ENCODE data around the gene RPL36.
"Not testable (repeated sequence)": the region's sequence is repeated elsewhere in the genome, so short reads cannot be mapped to it uniquely, and the experiment has no call there.

Gene RPL36

DNA sequence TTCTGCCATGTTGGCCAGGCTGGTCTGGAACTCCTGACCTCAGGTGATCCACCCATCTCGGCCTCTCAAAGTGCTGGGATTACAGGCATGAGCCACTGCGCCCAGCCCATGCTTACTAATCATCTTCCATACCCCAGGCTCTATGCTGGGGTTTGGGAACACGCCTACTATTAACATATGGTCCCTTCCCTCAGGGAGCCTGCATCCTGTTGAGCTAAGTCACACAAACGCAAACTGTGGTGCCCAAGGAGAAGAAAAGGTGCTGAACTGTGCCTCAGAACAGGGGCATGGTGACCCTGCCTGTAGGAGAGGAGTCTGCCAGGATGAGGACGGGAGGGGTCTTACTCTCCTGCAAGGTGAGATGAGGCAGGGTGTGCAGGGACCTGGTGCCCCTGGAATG is 15.4 kb upstream of the RPL36 start:
- no peak for DNase-seq

DNA sequence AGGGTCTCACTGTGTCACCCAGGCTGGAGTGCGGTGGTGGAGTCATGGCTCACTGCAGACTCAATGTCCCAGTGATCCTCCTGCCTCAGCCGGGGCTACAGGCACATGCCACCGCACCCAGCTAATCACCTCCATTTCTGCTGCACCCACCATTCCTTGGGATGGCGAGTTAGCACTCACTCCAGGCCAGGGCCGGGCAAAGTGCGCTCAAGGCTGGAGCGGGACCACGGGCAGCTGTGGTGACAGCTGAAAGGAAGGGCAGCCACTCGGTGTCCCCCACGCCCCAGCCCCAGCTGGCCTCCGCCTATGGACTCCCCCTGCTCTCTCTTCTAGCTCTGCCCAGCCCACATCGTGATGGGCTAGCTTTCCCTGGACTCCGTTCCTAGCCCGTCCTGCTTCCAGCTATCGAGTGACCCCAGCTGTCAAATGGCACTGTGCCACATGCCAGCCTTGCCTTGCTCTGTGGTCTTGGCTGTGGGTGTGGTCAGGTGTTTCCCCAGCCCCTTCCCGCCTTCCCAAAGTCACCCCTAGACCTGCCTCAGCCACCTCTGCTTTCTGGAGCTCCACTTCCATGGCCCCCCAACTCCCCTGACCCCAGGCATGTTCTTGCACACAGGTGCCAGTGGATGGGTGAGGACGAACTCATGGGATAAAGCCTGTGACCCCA is 13.9 kb upstream of the RPL36 start:
- DNase-seq, result no peak

DNA sequence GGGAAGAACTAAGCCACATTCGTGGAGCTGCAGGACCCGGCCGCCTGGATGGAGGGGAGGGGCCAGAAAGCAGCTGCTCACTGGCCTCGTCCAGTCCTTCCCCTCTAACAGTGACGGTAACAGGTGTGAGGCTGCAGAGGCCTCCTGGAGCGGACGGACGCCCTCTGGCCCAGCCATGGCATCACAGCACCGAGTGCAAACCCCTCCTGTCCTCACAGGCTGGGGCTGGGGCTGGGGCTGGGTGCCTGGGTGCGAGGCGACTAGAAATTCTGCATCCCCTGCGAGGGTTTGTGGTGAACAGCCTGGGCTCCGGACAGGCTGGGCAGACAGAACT is 13.4 kb upstream of the RPL36 start:
- no peak for DNase-seq

DNA sequence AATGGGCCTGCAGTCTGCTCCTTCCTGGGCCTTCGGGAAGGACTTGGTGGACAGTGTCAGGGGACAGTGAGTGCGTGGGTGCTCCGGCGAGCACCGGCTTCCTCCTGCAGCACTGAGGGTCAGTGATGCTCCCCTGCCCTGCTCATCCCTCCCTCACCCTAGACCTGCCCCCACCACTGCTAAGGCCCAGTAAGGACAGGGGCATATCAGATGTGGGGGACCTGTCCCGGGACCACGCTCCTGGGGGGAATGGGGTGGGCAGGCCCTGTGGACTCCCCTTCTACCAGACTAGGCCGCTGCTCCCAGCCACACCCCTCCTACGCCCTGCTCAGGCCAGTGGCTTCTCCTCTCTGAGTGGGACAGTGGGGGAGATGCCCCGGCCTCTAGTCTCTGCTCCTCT is 13.0 kb upstream of the RPL36 start:
- DNase-seq, result no peak

DNA sequence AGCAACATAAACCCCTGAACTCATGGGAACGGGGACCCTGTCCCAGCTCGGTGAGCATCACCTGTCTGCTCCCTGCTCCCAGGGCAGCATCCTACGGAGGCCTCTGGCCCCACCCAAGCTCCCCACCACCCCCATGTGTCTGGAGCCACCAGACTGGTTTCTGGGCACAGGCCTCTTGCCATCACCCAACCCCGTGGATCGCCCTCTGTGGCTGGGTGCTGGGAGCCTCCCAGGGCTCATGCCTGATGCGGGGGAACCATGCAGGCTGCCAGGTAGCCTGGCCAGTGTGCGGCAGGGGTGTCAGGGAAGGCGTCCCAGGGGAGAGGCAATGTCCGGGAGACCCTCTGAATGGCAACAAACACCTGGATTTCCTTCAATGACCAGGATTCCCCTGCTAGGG is 12.5 kb upstream of the RPL36 start:
- DNase-seq, result no peak

DNA sequence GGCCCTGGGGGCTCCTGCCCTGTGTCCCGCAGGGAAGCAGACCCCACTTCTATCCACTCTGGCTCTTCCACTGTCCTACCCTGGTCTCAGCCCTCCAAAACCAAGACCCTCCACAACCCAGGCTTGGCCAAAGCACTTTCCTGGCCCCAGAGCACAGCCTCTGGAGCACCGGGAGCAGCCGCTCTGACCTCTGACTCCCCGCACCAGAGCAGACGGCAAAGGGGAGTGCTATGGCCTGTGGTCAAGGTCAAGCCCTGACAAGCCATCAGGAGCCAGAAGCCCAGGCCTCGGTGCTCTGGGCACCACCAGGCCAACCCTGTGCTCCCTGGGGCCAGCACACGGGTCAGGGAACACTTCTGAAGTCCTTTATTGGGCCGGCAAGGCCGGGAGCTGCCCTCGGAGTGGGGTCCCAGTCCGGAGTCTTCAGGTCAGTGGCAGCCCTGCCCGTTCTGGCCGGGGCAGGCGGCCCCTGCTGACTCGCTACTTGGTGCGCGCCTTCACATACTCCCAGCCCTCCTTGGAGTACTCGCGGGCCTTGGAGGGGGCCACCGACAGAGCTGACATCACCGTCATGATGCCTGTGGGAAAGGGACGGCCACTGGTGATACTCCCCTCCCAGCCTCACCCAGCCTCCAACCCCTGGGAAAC is 11.9 kb upstream of the RPL36 start:
- DNase-seq, result no peak

DNA sequence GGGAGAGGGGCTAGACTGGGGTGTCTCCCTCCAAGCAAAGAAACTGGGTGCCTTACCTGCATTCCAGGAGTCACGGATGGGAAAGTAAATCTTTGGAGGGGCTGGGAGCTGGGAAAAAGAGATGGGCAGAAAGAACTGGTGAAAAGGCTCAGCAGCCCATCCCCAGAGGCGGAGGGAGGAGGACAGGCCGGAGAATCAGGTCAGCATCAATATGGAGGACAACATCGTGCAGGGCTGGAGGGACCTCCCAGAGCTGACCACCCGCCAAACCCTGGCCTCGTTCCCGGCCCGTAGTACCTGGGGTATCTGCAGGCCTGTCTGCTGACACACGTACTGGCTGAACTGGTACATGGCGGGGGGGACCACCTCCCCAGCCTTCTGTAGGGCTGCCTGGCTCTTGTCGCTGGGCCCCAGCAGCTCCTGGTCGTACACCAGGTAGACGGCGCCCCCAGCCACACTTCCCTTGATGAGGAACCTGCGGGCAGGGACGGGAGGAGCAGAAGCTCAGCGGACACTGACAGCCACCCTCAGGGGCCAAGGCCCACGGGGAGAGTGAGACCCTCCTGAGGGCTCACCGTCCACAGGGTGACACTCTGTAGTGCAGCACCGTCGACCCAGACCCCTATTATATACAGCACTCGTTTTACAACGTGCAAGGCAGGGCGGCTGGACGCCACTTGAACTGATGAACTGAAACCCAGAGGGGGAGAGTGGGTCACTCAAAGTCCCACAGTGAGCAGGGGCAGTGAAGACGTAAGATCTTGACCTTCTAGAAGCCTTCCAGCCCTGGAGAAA is 10.6 kb upstream of the RPL36 start:
- peak in 2 of 4 experiments; percentile 13 to 31 for DNase-seq

DNA sequence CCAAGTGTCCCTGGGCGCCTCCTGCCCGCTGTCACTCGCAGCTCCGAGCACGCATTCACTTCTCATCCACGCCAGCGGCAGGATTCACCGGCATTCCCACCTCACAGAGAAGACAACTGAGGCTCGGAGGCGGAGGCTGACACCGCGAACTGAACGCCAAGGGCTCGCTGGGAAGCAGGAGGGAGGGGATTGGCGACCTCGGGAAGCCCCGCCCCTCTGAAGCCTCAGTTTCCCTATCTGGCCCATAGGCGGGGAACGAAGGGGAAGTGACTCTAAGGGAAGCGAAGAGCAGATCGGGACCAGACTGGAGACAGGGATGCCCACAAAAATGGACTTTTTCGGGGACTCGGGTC is 10.0 kb upstream of the RPL36 start:
- DNase-seq, result peak; percentile 17 to 58 (median 34)

DNA sequence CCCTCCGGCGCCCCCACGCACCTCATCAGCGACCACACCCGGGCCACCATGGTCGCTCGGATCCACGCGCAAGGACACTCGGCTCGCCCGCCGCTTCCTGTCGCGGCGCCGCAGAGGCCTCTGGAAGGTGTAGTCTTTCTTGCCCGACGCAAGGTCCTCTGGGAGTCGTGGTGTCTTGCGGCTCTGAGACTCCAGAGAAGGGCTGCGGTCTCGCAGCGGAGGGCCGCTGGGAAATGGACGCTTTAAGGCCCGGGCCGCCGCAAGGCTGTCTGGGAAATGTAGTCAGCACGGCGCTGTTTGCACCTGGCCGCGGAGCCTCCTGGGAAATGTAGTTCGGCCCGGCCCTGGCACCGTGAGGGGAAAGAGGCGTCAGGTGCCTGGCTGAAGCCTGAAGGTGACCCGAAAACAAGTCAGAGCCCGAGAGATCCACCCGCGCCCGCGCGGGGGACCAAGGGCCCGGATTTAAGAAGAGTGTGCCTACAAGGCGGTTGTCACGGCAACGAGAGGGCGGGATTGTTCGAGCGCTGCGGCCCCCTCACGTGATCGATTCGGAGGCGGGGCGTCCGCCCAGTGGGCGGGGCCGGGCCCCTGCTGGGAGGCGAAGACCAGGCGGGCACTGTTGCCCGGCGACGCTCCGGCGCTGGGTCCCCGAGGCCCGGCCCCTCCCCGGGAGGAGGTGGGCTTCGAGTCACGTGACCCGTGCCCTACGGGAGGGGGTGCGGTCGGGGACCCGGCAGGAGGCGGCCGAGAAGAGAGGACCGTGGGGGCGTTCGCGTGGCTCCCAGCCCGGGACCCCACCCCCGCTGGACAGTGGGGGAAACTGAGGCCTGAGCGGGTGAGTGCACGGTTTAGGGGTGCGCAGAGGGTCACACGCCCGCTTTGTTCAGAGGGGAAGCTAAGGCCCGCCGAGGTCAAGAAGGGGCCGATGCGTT is 9.4 kb upstream of the RPL36 start, which contains the start of the genes HSD11B1L and MICOS13:
Gene HSD11B1L, plus strand, starts transcription at position 591 of the 932 bp plus-strand sequence. CDS start 3,806 bp downstream, outside the sequence.
Gene MICOS13, minus strand, starts transcription at position 80 of the 932 bp plus-strand sequence. Its CDS starts 30 bp downstream, at position 50.
- peak; percentile 99 for DNase-seq

DNA sequence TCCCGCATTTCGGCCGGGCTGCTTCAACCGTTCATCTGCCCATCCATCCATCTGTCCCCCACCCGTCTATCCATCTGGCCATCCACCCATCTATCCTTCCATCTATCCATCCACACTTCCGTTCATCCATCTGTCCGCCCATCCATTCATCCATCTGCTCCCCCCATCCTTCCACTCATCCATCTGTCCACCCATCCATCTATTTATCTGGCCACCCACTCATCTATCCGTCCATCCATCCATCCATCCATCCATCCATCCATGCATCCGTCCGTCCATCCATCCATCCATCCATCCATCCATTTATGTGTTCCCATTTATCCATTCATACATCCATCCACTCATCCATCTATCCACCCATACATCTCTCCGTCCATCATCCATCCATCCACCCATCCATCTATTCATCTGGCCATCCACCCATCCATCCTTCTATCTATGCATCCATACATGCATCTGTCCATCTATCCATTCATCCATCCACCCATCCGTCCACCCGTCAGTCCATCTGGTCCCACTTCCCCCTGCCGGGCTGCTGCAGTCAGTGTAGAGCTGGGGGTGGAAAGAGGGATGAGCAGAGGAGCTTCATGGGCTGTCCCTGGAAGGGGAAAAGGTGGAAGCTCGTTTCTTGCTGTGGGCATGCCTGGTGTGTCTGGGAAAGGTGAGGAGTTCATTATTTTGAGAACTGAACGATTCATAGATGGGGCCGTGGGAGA is 8.5 kb upstream of the RPL36 start:
- no peak for DNase-seq

DNA sequence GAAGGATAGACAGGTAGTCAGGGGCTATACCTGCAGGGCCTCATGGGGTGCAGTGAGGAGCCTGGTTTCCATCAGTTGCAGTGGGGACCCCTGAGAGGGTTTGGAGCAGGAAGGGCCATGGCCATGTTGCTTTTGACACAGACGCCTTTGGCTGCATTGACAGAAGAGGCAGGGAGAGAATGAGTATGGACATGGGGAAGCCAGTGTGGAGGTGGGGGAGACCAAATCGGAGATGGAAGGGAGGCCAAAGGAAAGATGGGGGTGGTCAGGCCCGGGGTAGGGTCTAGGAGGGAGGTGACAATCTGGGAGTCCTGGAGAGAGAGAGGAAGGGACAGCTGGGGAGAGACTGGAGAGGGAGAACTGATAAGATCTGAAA is 8.0 kb upstream of the RPL36 start:
- DNase-seq, result no peak

DNA sequence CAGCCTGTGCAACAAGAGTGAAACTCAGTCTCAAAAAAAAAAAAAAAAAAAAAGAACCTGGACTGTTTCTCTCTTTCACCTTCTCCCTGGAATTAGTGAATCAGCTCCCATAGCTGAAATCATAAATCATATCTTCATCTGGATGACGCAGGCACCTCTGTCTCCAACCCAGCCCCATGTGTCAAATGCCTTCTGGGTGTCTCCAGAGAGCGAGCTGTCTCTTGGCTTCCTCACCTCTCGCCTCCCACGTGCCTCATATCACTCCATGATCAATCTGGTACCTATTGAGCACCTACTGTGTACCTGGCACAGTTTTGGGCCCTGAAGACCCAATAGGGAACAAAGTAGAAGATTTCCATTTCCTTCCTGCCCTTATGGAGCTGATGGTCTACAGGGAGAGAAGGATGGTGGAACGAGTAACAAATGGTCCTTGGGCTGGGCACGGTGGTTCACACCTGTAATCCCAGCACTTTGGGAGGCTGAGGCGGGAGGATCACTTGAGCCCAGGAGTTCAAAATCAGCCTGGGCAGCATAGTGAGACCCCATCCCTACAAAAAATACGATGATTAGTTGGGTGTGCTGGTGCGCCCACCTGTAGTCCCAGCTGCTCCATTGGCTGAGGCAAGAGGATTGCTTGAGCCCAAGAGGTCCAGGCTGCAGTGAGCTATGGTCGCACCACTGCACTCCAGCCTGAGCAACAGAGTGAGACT is 6.8 kb upstream of the RPL36 start:
- no peak for DNase-seq

DNA sequence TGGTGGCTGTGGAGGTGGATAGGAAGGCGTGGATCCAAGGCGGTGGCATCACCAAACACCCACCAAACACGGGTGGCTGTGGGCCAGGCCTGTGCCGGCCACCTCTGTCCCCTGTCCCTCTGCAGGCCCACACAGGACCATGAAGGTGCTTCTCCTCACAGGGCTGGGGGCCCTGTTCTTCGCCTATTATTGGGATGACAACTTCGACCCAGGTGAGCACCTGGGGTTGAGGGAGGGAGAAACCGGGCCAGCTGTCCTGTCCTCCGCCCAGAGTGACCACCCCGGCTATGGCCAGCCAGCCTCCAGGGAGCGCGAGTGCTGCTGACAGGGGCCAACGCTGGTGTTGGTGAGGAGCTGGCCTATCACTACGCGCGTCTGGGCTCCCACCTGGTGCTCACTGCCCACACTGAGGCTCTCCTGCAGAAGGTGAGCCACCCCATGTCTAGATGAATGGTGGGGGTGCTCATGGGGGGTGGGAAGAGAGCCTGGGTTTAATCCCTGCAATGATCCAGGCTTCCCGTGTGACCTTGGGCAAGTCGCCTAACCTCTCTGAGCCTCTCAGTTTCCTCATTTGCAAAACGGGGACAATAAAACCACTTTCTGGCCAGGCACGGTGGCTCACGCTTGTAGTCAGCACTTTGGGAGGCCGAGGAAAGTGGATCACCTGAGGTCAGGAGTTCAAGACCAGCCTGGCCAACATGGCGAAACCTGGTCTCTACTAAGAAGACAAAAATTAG is 5.2 kb upstream of the RPL36 start:
- DNase-seq, result no peak

DNA sequence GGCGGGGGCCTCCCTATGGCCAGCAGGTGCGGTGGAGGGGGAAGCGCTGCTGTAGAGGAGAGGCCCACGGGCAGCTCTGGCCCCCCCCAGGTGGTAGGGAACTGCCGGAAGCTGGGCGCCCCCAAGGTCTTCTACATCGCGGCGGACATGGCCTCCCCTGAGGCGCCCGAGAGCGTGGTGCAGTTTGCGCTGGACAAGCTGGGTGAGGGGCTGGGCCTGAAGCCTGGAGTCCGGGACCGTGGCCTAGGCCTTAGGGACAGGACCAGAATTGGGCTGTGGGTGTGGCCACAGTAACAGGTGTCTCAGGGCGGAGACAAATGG is 3.8 kb upstream of the RPL36 start:
- DNase-seq, result no peak

DNA sequence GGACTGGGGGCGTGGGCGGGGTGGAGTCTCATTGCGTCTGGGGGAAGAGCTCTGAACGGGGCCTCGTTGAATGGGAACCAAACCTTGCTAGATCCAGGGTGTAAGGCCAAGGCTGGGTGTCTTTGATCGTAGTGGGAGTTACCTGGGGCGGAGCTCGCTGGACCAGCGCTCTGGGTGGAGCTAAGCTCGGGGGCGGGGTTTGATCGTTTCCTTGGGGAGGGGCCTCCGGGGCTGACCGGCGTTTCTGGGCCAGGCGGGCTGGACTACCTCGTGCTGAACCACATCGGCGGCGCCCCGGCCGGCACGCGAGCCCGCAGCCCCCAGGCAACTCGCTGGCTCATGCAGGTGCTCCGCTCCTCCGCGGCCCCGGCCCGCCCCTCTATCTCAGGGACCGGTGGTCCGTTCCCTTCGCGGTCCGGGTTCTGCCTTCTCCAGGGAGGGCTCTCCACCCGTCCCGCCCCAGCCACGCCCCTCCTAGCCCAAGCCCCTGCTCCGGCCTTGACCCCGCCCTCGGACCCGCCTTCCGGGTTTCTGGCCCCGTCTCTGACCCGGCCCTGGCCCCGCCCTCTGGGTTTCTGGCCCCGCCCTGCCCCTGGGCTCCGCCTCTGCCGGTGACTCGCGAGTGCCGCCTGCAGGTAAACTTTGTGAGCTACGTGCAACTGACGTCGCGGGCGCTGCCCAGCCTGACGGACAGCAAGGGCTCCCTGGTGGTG is 3.3 kb upstream of the RPL36 start:
- peak; percentile 98 to 100 (median 100) for DNase-seq

DNA sequence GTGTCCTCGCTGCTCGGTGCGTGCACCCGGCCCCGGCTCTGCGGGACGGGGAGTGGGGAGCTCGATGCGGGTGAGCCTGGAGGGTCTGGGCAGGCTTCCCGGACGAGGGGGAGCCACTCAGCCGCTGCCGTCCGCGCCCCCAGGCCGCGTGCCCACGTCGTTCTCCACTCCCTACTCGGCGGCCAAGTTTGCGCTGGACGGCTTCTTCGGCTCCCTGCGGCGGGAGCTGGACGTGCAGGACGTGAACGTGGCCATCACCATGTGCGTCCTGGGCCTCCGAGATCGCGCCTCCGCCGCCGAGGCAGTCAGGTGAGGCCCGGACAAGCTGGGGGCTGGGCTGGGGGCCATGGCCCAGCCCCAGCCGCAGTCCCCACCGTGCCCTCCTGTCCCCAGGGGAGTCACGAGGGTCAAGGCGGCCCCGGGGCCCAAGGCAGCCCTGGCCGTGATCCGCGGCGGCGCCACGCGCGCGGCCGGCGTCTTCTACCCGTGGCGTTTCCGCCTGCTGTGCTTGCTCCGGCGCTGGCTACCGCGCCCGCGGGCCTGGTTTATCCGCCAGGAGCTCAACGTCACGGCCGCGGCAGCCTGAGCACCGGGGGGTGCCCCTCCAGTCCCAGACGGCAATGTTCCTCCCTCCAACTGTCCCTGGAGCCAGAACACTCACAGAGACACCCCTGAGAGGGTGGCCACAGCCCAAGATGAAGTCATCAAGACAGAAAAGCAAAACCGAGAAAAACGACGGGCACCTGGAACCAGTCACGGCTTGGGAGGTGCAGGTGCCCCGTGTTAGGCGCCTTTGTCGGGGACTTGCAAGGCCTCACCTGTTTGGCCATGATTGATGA is 2.5 kb upstream of the RPL36 start:
- no peak for DNase-seq

DNA sequence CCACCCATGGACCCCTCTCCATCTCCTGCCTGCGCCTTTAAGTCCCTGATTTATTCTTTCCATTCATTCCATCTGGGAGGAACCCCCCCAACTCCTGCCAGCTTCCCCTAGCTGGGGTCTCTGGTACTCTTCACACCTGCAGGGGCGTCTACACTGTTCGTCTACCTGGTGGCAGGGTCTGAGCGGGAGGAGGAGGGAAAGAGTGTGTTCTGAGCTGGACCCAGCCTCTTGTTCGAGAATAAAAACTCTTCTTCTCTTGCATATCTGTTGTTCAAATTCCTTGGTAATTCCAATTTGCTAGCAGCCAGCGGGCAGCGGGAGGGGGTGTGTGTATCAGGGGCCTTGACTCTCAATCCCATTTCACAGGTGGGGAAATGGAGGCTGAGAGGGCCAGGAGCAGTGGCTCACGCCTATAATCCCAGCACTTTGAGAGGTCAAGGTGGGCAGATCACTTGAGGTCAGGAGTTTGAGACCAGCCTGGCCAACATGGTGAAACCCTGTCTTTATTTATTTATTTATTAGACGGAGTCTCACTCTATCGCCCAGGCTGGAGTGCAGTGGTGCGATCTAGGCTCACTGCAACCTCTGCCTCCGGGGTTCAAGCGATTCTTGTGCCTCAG is 1.7 kb upstream of the RPL36 start:
- DNase-seq, result not testable (repeated sequence)

DNA sequence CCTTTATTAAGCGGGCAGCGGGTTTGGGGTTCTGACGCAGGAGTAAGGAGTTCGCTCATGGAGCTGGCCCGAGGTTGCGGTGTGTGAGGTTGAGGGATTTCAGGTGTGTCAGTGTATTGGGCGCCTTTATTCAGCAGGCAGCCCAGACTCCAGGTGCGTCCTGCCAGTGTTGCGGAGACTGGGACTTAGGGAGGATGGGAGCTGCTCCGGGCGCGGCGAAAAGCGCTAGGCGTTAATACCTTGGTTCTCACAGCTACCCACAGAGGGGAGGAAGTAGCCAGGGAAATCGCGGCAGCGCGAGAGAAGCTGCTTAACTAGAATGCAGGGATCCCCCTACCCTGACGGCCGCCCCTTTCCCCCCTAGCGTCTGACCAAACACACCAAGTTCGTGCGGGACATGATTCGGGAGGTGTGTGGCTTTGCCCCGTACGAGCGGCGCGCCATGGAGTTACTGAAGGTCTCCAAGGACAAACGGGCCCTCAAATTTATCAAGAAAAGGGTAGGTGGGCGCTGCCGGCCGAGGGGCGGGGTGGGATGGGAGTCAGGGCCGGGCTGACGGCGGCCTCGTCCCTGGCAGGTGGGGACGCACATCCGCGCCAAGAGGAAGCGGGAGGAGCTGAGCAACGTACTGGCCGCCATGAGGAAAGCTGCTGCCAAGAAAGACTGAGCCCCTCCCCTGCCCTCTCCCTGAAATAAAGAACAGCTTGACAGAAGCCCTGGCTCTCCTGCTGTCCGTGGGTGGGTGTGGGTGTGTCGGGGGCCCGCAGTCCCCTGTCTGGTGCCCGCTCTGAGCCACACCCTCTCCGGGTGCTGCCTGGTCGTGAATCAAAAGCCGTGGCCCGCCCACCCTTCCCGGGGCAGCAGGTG is 1.1 kb downstream of the RPL36 start:
- DNase-seq, result peak; percentile 19 to 60 (median 38)

All from suppressor macrophage (primary cell).